Urinary bladder (tissue), 4 donors: ENCODE data around the gene SLC25A17. TPM values are rescaled to one million over a fixed set of nuclear protein-coding genes. Genes with fewer than 3 reads are reported as not detected.
A peak's percentile ranks its signal among the peaks of the same experiment; 100 is the strongest.
"Not testable (repeated sequence)": the region's sequence is repeated elsewhere in the genome, so short reads cannot be mapped to it uniquely, and the experiment has no call there.

Source experiments
- DNase-seq: peaks from one replicate; pipeline ENCODE4 v3.0.0-alpha.2; 2015; ENCODE audit errors: extremely low spot score
- H3K27ac ChIP-seq: one replicate; pipeline ENCODE4 v1.5.1; 2013; ENCODE audit warnings: low read depth, mild to moderate bottlenecking, moderate library complexity
- H3K36me3 ChIP-seq: one replicate; pipeline ENCODE4 v1.6.1; 2013; ENCODE audit warnings: mild to moderate bottlenecking, moderate library complexity; ENCODE audit not compliant: insufficient read depth
- H3K4me1 ChIP-seq: one replicate; pipeline ENCODE4 v1.6.1; 2013; ENCODE audit warnings: mild to moderate bottlenecking, moderate library complexity; ENCODE audit not compliant: insufficient read depth
- H3K4me3 ChIP-seq: one replicate; pipeline ENCODE4 v1.5.1; 2013; ENCODE audit warnings: low read depth, low read length
- WGBS: extraction: QIAGEN DNeasy Blood & Tissue Kit; methylation state at CpG from one replicate; pipeline ENCODE4 v1.1.7; 2013; 5-methylcytosine and 5-hydroxymethylcytosine counted together
- polyA plus RNA-seq: library from polyadenylated mRNA; stranded (reverse); fragments of 200-250 nt; gene quantifications from one replicate; pipeline ENCODE4 v1.2.3, GENCODE V29; 2013
- total RNA-seq: library from RNA; depleted of rRNA; stranded (reverse); fragments of >200 nt; gene quantifications from one replicate; pipeline ENCODE4 v1.2.3, GENCODE V29; 2014
- donor health status: healthy with polysubstance abuse.
- donor health status: healthy.

SLC25A17 gene
- total and polyA plus RNA-seq, 2 donors: 13.3 to 20.1 TPM

GRCh38 chr22:40805699-40806203 lies 13.4 kb downstream of the SLC25A17 start:
- Histone ChIP-seq H3K4me3 (no peak overlapping the region), H3K27ac (no peak overlapping the region), H3K36me3 (no peaks in the 10 kb centered on the region), H3K4me1 (no peaks in the 10 kb centered on the region)
- no peak for DNase-seq
- 95% methylated on average over 3 of the region's 3 CpGs for WGBS

GRCh38 chr22:40805239-40805638 lies 13.9 kb downstream of the SLC25A17 start:
- no peaks in the 10 kb centered on the region for H3K36me3 ChIP-seq
- no peak overlapping the region for H3K27ac ChIP-seq
- 81% methylated on average over 4 of the region's 4 CpGs for WGBS
- H3K4me1 ChIP-seq: no peaks in the 10 kb centered on the region
- no peak for DNase-seq
- no peak overlapping the region for H3K4me3 ChIP-seq

GRCh38 chr22:40803321-40803720 lies 15.8 kb downstream of the SLC25A17 start:
- 70% methylated on average over 1 of the region's 1 CpG for WGBS
- Histone ChIP-seq H3K36me3 (no peaks in the 10 kb centered on the region), H3K4me3 (no peak overlapping the region), H3K27ac (no peak overlapping the region), H3K4me1 (no peaks in the 10 kb centered on the region)
- DNase-seq: no peak

GRCh38 chr22:40799008-40799407 lies 20.1 kb downstream of the SLC25A17 start:
- H3K27ac ChIP-seq: no peak overlapping the region
- H3K36me3 ChIP-seq: no peaks in the 10 kb centered on the region
- 96% methylated on average over 3 of the region's 3 CpGs for WGBS
- no peak overlapping the region for H3K4me3 ChIP-seq
- DNase-seq: no peak
- no peaks in the 10 kb centered on the region for H3K4me1 ChIP-seq

- H3K4me3 ChIP-seq: no peak overlapping the region
- no peaks in the 10 kb centered on the region for H3K4me1 ChIP-seq
- 93% methylated on average over 1 of the region's 1 CpG for WGBS
- no peaks in the 10 kb centered on the region for H3K36me3 ChIP-seq
- DNase-seq: no peak
- no peak overlapping the region for H3K27ac ChIP-seq
These were observed 21.7 kb downstream of the SLC25A17 start for GRCh38 chr22:40797427-40797826.

GRCh38 chr22:40792451-40792850 lies 26.7 kb downstream of the SLC25A17 start:
- H3K36me3 ChIP-seq: no peaks in the 10 kb centered on the region
- H3K4me3 ChIP-seq: no peak overlapping the region
- WGBS: 83% methylated on average over 2 of the region's 2 CpGs
- no peak overlapping the region for H3K27ac ChIP-seq
- no peaks in the 10 kb centered on the region for H3K4me1 ChIP-seq
- no peak for DNase-seq

- Histone ChIP-seq H3K36me3 (no peaks in the 10 kb centered on the region), H3K4me1 (no peaks in the 10 kb centered on the region), H3K4me3 (no peak overlapping the region), H3K27ac (no peak overlapping the region)
- no peak for DNase-seq
These were observed 27.9 kb downstream of the SLC25A17 start for GRCh38 chr22:40791241-40791640.

GRCh38 chr22:40789131-40789530 lies 30.0 kb downstream of the SLC25A17 start:
- Histone ChIP-seq H3K27ac (no peak overlapping the region), H3K4me1 (no peaks in the 10 kb centered on the region), H3K36me3 (no peaks in the 10 kb centered on the region), H3K4me3 (no peak overlapping the region)
- no peak for DNase-seq
- 98% methylated on average over 22 of the region's 22 CpGs for WGBS

GRCh38 chr22:40782521-40782920 lies 36.6 kb downstream of the SLC25A17 start:
- peak overlapping the region; percentile 2 for H3K27ac ChIP-seq
- DNase-seq: no peak

GRCh38 chr22:40781749-40782148 lies 37.4 kb downstream of the SLC25A17 start:
- H3K36me3 ChIP-seq: not testable (repeated sequence)

More at GRCh38 chr22:40782521-40782920, 36.6 kb downstream of the SLC25A17 start:
- WGBS: 80% methylated on average over 3 of the region's 3 CpGs
- peaks cover 2% of the 10 kb centered on the region for H3K36me3 ChIP-seq
- H3K4me1 ChIP-seq: no peaks in the 10 kb centered on the region
- no peak overlapping the region for H3K4me3 ChIP-seq

GRCh38 chr22:40769761-40770160 lies 49.4 kb downstream of the SLC25A17 start:
- Histone ChIP-seq H3K4me3 (no peak overlapping the region), H3K27ac (no peak overlapping the region), H3K4me1 (no peaks in the 10 kb centered on the region), H3K36me3 (no peaks in the 10 kb centered on the region)
- no peak for DNase-seq
- WGBS: 55% methylated on average over 6 of the region's 6 CpGs

More at GRCh38 chr22:40781749-40782148, 37.4 kb downstream of the SLC25A17 start:
- H3K4me3 ChIP-seq, H3K27ac ChIP-seq, DNase-seq, H3K4me1 ChIP-seq: not testable (repeated sequence)
- 93% methylated on average over 14 of the region's 14 CpGs for WGBS

GRCh38 chr22:40768206-40768605 lies 50.9 kb downstream of the SLC25A17 start:
- H3K36me3 ChIP-seq: no peaks in the 10 kb centered on the region

GRCh38 chr22:40766956-40767355 lies 52.2 kb downstream of the SLC25A17 start:
- H3K27ac ChIP-seq: no peak overlapping the region
- no peaks in the 10 kb centered on the region for H3K36me3 ChIP-seq
- H3K4me1 ChIP-seq: no peaks in the 10 kb centered on the region
- DNase-seq: no peak
- no peak overlapping the region for H3K4me3 ChIP-seq
- WGBS: 95% methylated on average over 2 of the region's 2 CpGs

More at GRCh38 chr22:40768206-40768605, 50.9 kb downstream of the SLC25A17 start:
- H3K4me1 ChIP-seq: no peaks in the 10 kb centered on the region
- no peak overlapping the region for H3K4me3 ChIP-seq
- H3K27ac ChIP-seq: no peak overlapping the region
- DNase-seq: no peak
- WGBS: 93% methylated on average over 1 of the region's 1 CpG

- Histone ChIP-seq H3K27ac (no peak overlapping the region), H3K36me3 (no peaks in the 10 kb centered on the region), H3K4me1 (no peaks in the 10 kb centered on the region), H3K4me3 (no peak overlapping the region)
- WGBS: 75% methylated on average over 6 of the region's 6 CpGs
- no peak for DNase-seq
These were observed 54.2 kb downstream of the SLC25A17 start for GRCh38 chr22:40764763-40765441.
